ENCODE results near the gene CHDH.

Gene CHDH

GRCh38 chr3:53811143-53811927 is 34.9 kb downstream of the CHDH start:
- no peak overlapping the region for H3K4me3 Mint-ChIP-seq
- no peak overlapping the region for H3K27ac Mint-ChIP-seq
- no peaks in the 10 kb centered on the region for H3K9me3 Mint-ChIP-seq
- no peak for TF ChIP-seq CTCF (IDR thresholded peaks at IDR 0.05; ENCODE audit: unreplicated experiment in 3 of 3)
- H3K27me3 Mint-ChIP-seq (ENCODE audit: low read depth), result no peaks in the 10 kb centered on the region
- H3K4me1 Mint-ChIP-seq, result peaks cover 14% of the 10 kb centered on the region
- H3K36me3 Mint-ChIP-seq (ENCODE audit: low read depth), result no peaks in the 10 kb centered on the region

- no peak for TF ChIP-seq CTCF (IDR thresholded peaks at IDR 0.05; ENCODE audit: unreplicated experiment in 3 of 3)
- Mint-ChIP-seq H3K27ac (no peak overlapping the region), H3K27me3 (ENCODE audit: low read depth) (peaks cover 3% of the 10 kb centered on the region), H3K36me3 (ENCODE audit: low read depth) (no peaks in the 10 kb centered on the region), H3K4me3 (no peak overlapping the region), H3K4me1 (peaks cover 20% of the 10 kb centered on the region), H3K9me3 (no peaks in the 10 kb centered on the region)
Measured at GRCh38 chr3:53809764-53810400, 36.3 kb downstream of the CHDH start.

GRCh38 chr3:53809267-53809666 is 37.0 kb downstream of the CHDH start:
- Mint-ChIP-seq H3K4me1 (peaks cover 24% of the 10 kb centered on the region), H3K4me3 (no peak overlapping the region), H3K27ac (no peak overlapping the region), H3K27me3 (ENCODE audit: low read depth) (peaks cover 3% of the 10 kb centered on the region), H3K36me3 (ENCODE audit: low read depth) (no peaks in the 10 kb centered on the region), H3K9me3 (no peaks in the 10 kb centered on the region)
- TF ChIP-seq CTCF (IDR thresholded peaks at IDR 0.05; ENCODE audit: unreplicated experiment in 3 of 3), result no peak

GRCh38 chr3:53808496-53808895 is 37.7 kb downstream of the CHDH start:
- H3K36me3 Mint-ChIP-seq (ENCODE audit: low read depth), result no peaks in the 10 kb centered on the region
- H3K4me1 Mint-ChIP-seq, result peaks cover 32% of the 10 kb centered on the region
- peak overlapping the region in 1 of 3 experiments; percentile 38 for H3K27ac Mint-ChIP-seq
- TF ChIP-seq CTCF (IDR thresholded peaks at IDR 0.05; ENCODE audit: unreplicated experiment in 3 of 3), result no peak
- H3K4me3 Mint-ChIP-seq, result no peak overlapping the region
- H3K9me3 Mint-ChIP-seq, result no peaks in the 10 kb centered on the region
- peaks cover 3% of the 10 kb centered on the region for H3K27me3 Mint-ChIP-seq (ENCODE audit: low read depth)

- H3K4me1 Mint-ChIP-seq, result peaks cover 32% of the 10 kb centered on the region
- TF ChIP-seq CTCF (IDR thresholded peaks at IDR 0.05; ENCODE audit: unreplicated experiment in 3 of 3), result no peak
- peak overlapping the region; percentile 94 for H3K27ac Mint-ChIP-seq
Measured at GRCh38 chr3:53807117-53807810, 39.0 kb downstream of the CHDH start.

More at GRCh38 chr3:53807117-53807810, 39.0 kb downstream of the CHDH start:
- Mint-ChIP-seq H3K4me3 (no peak overlapping the region), H3K27me3 (ENCODE audit: low read depth) (peaks cover 3% of the 10 kb centered on the region), H3K36me3 (ENCODE audit: low read depth) (no peaks in the 10 kb centered on the region), H3K9me3 (no peaks in the 10 kb centered on the region)
